ENCODE data around the gene ATN1. TPM values are rescaled to one million over a fixed set of nuclear protein-coding genes. Genes with fewer than 3 reads are reported as not detected.

The ATN1 gene
- total RNA-seq, 1 experiment from 2014 or later = 82.3 TPM

DNA sequence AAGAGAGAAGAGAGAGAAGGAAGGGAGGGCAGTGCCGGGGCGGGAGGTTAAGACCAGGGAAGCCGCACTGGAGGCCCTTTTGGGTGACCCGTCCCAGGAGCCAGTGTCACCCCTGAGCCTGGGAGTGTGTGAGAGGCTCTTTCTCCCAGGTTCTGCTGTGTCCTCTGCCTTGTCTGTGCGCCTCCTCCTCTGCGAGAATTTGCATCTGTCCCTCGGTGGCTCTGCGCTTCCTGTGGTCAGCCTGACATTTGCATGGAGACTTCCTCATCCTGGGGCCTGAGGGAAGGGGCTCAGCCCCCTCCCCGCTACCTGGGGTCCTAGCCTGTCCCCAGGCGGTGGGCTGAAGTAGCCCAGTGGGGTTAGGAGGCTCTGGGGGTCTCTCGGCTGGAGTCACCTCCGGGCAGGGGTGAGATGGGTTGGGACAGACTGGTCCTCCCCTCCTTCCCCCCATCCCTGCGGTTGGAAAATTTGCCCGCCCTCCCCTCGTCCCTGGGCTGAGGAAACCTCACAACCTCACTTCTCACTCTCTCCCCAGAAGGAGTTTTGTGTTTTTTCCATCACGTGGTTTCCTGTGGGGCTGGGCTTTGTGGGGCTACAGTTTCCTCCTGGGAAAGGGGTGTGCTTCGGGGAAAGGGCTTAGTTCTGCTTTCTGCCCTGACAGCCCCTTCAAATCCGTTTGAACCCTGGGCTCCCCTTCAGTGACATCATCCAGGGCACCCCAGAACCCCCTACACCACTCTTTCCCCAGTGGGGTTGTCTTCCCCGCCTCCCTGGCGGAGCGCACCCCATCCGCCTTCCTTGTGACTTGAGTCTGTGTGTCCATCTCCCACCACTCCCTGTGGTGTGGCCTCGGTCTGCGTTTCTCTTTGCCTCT lies 25.9 kb downstream of the ATN1 start:
- Histone ChIP-seq H3K4me3 (ENCODE audit: low read depth in 2 of 2, low read length in 2 of 2) (no peak overlapping the region), H3K27ac (ENCODE audit: low read length) (no peak overlapping the region), H3K9me3 (ENCODE audit: control insufficient read depth, insufficient read depth, low read depth, low read length) (no peaks in the 10 kb centered on the region), H3K27me3 (ENCODE audit: control insufficient read depth, insufficient read depth, low read length) (no peaks in the 10 kb centered on the region), H3K36me3 (ENCODE audit: control insufficient read depth, insufficient read depth, low read length) (no peaks in the 10 kb centered on the region), H3K4me1 (ENCODE audit: control insufficient read depth, insufficient read depth, low read length) (no peaks in the 10 kb centered on the region)
- intact Hi-C loops (cut with micrococcal nuclease; ENCODE audit: unreplicated experiment) (no loop called here), in situ Hi-C loops (cut with HindIII; ENCODE audit: low pct_unique_long_range_greater_than_20kb, low sequenced_read_pairs) (no loop called here)
- no peak for ATAC-seq
- no peak for TF ChIP-seq POLR2AphosphoS5 (IDR thresholded peaks at IDR 0.05; ENCODE audit: low read depth, low read length)
- TF ChIP-seq, protein P1, sequence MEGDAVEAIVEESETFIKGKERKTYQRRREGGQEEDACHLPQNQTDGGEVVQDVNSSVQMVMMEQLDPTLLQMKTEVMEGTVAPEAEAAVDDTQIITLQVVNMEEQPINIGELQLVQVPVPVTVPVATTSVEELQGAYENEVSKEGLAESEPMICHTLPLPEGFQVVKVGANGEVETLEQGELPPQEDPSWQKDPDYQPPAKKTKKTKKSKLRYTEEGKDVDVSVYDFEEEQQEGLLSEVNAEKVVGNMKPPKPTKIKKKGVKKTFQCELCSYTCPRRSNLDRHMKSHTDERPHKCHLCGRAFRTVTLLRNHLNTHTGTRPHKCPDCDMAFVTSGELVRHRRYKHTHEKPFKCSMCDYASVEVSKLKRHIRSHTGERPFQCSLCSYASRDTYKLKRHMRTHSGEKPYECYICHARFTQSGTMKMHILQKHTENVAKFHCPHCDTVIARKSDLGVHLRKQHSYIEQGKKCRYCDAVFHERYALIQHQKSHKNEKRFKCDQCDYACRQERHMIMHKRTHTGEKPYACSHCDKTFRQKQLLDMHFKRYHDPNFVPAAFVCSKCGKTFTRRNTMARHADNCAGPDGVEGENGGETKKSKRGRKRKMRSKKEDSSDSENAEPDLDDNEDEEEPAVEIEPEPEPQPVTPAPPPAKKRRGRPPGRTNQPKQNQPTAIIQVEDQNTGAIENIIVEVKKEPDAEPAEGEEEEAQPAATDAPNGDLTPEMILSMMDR (IDR thresholded peaks at IDR 0.05) = no peak
- TF ChIP-seq SIN3A (IDR thresholded peaks at IDR 0.05; ENCODE audit: borderline replicate concordance, insufficient read depth, low read depth, low read length) = no peak
- TF ChIP-seq, protein P2, sequence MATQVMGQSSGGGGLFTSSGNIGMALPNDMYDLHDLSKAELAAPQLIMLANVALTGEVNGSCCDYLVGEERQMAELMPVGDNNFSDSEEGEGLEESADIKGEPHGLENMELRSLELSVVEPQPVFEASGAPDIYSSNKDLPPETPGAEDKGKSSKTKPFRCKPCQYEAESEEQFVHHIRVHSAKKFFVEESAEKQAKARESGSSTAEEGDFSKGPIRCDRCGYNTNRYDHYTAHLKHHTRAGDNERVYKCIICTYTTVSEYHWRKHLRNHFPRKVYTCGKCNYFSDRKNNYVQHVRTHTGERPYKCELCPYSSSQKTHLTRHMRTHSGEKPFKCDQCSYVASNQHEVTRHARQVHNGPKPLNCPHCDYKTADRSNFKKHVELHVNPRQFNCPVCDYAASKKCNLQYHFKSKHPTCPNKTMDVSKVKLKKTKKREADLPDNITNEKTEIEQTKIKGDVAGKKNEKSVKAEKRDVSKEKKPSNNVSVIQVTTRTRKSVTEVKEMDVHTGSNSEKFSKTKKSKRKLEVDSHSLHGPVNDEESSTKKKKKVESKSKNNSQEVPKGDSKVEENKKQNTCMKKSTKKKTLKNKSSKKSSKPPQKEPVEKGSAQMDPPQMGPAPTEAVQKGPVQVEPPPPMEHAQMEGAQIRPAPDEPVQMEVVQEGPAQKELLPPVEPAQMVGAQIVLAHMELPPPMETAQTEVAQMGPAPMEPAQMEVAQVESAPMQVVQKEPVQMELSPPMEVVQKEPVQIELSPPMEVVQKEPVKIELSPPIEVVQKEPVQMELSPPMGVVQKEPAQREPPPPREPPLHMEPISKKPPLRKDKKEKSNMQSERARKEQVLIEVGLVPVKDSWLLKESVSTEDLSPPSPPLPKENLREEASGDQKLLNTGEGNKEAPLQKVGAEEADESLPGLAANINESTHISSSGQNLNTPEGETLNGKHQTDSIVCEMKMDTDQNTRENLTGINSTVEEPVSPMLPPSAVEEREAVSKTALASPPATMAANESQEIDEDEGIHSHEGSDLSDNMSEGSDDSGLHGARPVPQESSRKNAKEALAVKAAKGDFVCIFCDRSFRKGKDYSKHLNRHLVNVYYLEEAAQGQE (IDR thresholded peaks at IDR 0.05; ENCODE audit: insufficient read depth in 1 of 2, low read depth in 2 of 2, low read length in 1 of 2) = no peak
- TF ChIP-seq TCF7L2 (IDR thresholded peaks at IDR 0.05; ENCODE audit: low read depth, low read length) = no peak
- ChIA-PET POLR2A (no interaction called here), CTCF (no interaction called here)
- no peak for DNase-seq (ENCODE audit: low read depth, low spot score)
- no TSS peak for BruUV-seq (replicated peaks)

- intact Hi-C loops (cut with micrococcal nuclease; ENCODE audit: unreplicated experiment) (no loop called here), in situ Hi-C loops (cut with HindIII; ENCODE audit: low pct_unique_long_range_greater_than_20kb, low sequenced_read_pairs) (no loop called here)
- no peak for ATAC-seq
- Histone ChIP-seq H3K4me1 (ENCODE audit: control insufficient read depth, insufficient read depth, low read length) (no peaks in the 10 kb centered on the region), H3K27ac (ENCODE audit: low read length) (no peak overlapping the region), H3K27me3 (ENCODE audit: control insufficient read depth, insufficient read depth, low read length) (no peaks in the 10 kb centered on the region), H3K9me3 (ENCODE audit: control insufficient read depth, insufficient read depth, low read depth, low read length) (no peaks in the 10 kb centered on the region), H3K36me3 (ENCODE audit: control insufficient read depth, insufficient read depth, low read length) (no peaks in the 10 kb centered on the region), H3K4me3 (ENCODE audit: low read depth in 2 of 2, low read length in 2 of 2) (no peak overlapping the region)
- no TSS peak for BruUV-seq (replicated peaks)
- ChIA-PET POLR2A (no interaction called here), CTCF (no interaction called here)
- no peak for DNase-seq (ENCODE audit: low read depth, low spot score)
- TF ChIP-seq SIN3A (IDR thresholded peaks at IDR 0.05; ENCODE audit: borderline replicate concordance, insufficient read depth, low read depth, low read length) (no peak), TCF7L2 (IDR thresholded peaks at IDR 0.05; ENCODE audit: low read depth, low read length) (no peak), POLR2AphosphoS5 (IDR thresholded peaks at IDR 0.05; ENCODE audit: low read depth, low read length) (no peak)
- TF ChIP-seq, protein P1 (IDR thresholded peaks at IDR 0.05) = no peak
- TF ChIP-seq, protein P2 (IDR thresholded peaks at IDR 0.05; ENCODE audit: insufficient read depth in 1 of 2, low read depth in 2 of 2, low read length in 1 of 2) = no peak
These were observed 26.8 kb downstream of the ATN1 start for GRCh38 chr12:6954316-6955107.

Measured in Panc1 (cell line).